Natural killer cell (primary cell): ENCODE measurements around the gene FNBP1L. TPM values are rescaled to one million over a fixed set of nuclear protein-coding genes. Genes with fewer than 3 reads are reported as not detected.

Experiments used
- ATAC-seq, 3 donors: fragments of 150-1000 bp in 2 of 3; fragments of 200-7000 bp in 1 of 3; cut with Tn5 transposase; 1 replicate in 1 of 3; 2 replicates in 2 of 3; pipeline ENCODE4 v1.10.0; 2021; ENCODE audit warnings: mild to moderate bottlenecking in 2 of 3, moderate library complexity in 2 of 3
- DNase-seq, 2 donors: peaks; one replicate each; pipeline versions ENCODE4 v3.0.0 to v3.0.0-alpha.2; 2013 to 2021; ENCODE audit warnings: mixed read lengths in 1 of 2
- H3K27ac ChIP-seq: one replicate; pipeline ENCODE4 v1.5.1; 2013; ENCODE audit warnings: mild to moderate bottlenecking, low read length
- H3K27me3 ChIP-seq: one replicate; pipeline ENCODE4 v1.6.1; 2013; ENCODE audit warnings: low read length; ENCODE audit not compliant: control insufficient read depth, insufficient read depth
- H3K36me3 ChIP-seq: one replicate; pipeline ENCODE4 v1.6.1; 2013; ENCODE audit warnings: low read length; ENCODE audit not compliant: control insufficient read depth, insufficient read depth
- H3K4me1 ChIP-seq: one replicate; pipeline ENCODE4 v1.6.1; 2013; ENCODE audit warnings: low read length; ENCODE audit not compliant: control insufficient read depth, insufficient read depth
- H3K4me3 ChIP-seq: one replicate; pipeline ENCODE4 v1.5.1; 2013; ENCODE audit warnings: low read length
- H3K9me3 ChIP-seq: one replicate; pipeline ENCODE4 v1.6.1; 2013; ENCODE audit warnings: low read length; ENCODE audit not compliant: control insufficient read depth, insufficient read depth
- H3K27ac Mint-ChIP-seq, 2 donors: one replicate each; pipeline ENCODE4 v1.8.0; 2022; ENCODE audit warnings: mild to moderate bottlenecking in 2 of 2, mixed read lengths in 2 of 2, moderate library complexity in 1 of 2
- H3K27me3 Mint-ChIP-seq, 2 donors: one replicate each; pipeline ENCODE4 v1.8.0; 2022; ENCODE audit warnings: low read depth in 2 of 2, mixed read lengths in 2 of 2
- H3K36me3 Mint-ChIP-seq: one replicate; pipeline ENCODE4 v1.8.0; 2022; ENCODE audit warnings: mixed read lengths
- H3K4me1 Mint-ChIP-seq, 2 donors: one replicate each; pipeline ENCODE4 v1.8.0; 2022; ENCODE audit warnings: mixed read lengths in 2 of 2
- H3K4me3 Mint-ChIP-seq: one replicate; pipeline ENCODE4 v1.8.0; 2022; ENCODE audit warnings: mild to moderate bottlenecking, moderate library complexity, mixed read lengths
- H3K9me3 Mint-ChIP-seq, 2 donors: one replicate each; pipeline ENCODE4 v1.8.0; 2022; ENCODE audit warnings: mixed read lengths in 2 of 2
- CTCF ChIP-seq: fragments of 200-600 bp; IDR thresholded peaks from one replicate; pipeline ENCODE4 v1.8.0; 2022; ENCODE audit warnings: antibody characterized with exemption
- WGBS: methylation state at CpG from one replicate; pipeline ENCODE4 v1.1.7; 2013; ENCODE audit warnings: missing lambda C conversion rate; ENCODE audit not compliant: insufficient coverage; 5-methylcytosine and 5-hydroxymethylcytosine counted together
- intact Hi-C: fragments of 100-400 bp; cut with micrococcal nuclease; formaldehyde crosslinking; loops from one replicate; pipeline ENCODE4 v1.14.2; 2022
- total RNA-seq, 4 donors: library from RNA; stranded (reverse); fragments of 120-200 nt in 1 of 4; gene quantifications; one replicate each; pipeline versions ENCODE4 v1.2.3 to v1.2.4, GENCODE V29; 2013 to 2022

Gene FNBP1L
- total RNA-seq, 3 donors from 2014 or later (not counting 1 experiment from before 2014, with no cell fraction given), result 0.33 to 6.7 (median 0.84) TPM

GRCh38 chr1:93526431-93526830 is 78.5 kb downstream of the FNBP1L start:
- TF ChIP-seq CTCF, result no peak
- Mint-ChIP-seq H3K9me3 (no peaks in the 10 kb centered on the region), H3K27ac (no peak overlapping the region), H3K36me3 (no peaks in the 10 kb centered on the region), H3K27me3 (peaks cover 7 to 31% of the 10 kb centered on the region in 2 donors), H3K4me1 (no peaks in the 10 kb centered on the region), H3K4me3 (no peak overlapping the region)
- intact Hi-C loops, result no loop called here
- Histone ChIP-seq H3K27me3 (no peaks in the 10 kb centered on the region), H3K4me1 (no peaks in the 10 kb centered on the region), H3K27ac (no peak overlapping the region), H3K9me3 (no peaks in the 10 kb centered on the region), H3K36me3 (no peaks in the 10 kb centered on the region), H3K4me3 (no peak overlapping the region)
- no peak for ATAC-seq
- no peak for DNase-seq
- WGBS, result 53% methylated on average over 2 of the region's 2 CpGs

- H3K27ac ChIP-seq, result no peak overlapping the region
- H3K27me3 Mint-ChIP-seq, result peaks cover 7 to 36% of the 10 kb centered on the region in 2 donors
- no peak for DNase-seq
- no peak for ATAC-seq
- no peak overlapping the region for H3K4me3 ChIP-seq
- no peaks in the 10 kb centered on the region for H3K9me3 ChIP-seq
- 26% methylated on average over 1 of the region's 1 CpG for WGBS
- H3K4me3 Mint-ChIP-seq, result no peak overlapping the region
- H3K36me3 ChIP-seq, result no peaks in the 10 kb centered on the region
- no peaks in the 10 kb centered on the region for H3K36me3 Mint-ChIP-seq
- H3K9me3 Mint-ChIP-seq, result no peaks in the 10 kb centered on the region
- H3K4me1 ChIP-seq, result no peaks in the 10 kb centered on the region
- no peak for TF ChIP-seq CTCF
- H3K4me1 Mint-ChIP-seq, result no peaks in the 10 kb centered on the region
- no peaks in the 10 kb centered on the region for H3K27me3 ChIP-seq
- intact Hi-C loops, result no loop called here
- no peak overlapping the region for H3K27ac Mint-ChIP-seq
Observed at GRCh38 chr1:93528412-93528811, 80.5 kb downstream of the FNBP1L start.

- Histone ChIP-seq H3K9me3 (no peaks in the 10 kb centered on the region), H3K4me1 (no peaks in the 10 kb centered on the region), H3K27ac (no peak overlapping the region), H3K27me3 (no peaks in the 10 kb centered on the region), H3K4me3 (no peak overlapping the region), H3K36me3 (no peaks in the 10 kb centered on the region)
- Mint-ChIP-seq H3K36me3 (no peaks in the 10 kb centered on the region), H3K4me3 (no peak overlapping the region), H3K27ac (no peak overlapping the region), H3K9me3 (no peaks in the 10 kb centered on the region), H3K27me3 (peaks cover 10 to 34% of the 10 kb centered on the region in 2 donors), H3K4me1 (no peaks in the 10 kb centered on the region)
- ATAC-seq (no peak), DNase-seq (no peak)
- intact Hi-C loops, result no loop called here
- WGBS, result 78% methylated on average over 2 of the region's 2 CpGs
- TF ChIP-seq CTCF, result no peak
Observed at GRCh38 chr1:93531193-93531592, 83.3 kb downstream of the FNBP1L start.

- TF ChIP-seq CTCF, result no peak
- Mint-ChIP-seq H3K36me3 (no peaks in the 10 kb centered on the region), H3K4me3 (no peak overlapping the region), H3K27ac (no peak overlapping the region), H3K4me1 (no peaks in the 10 kb centered on the region), H3K27me3 (peaks cover 10 to 23% of the 10 kb centered on the region in 2 donors), H3K9me3 (no peaks in the 10 kb centered on the region)
- 100% methylated on average over 3 of the region's 3 CpGs for WGBS
- H3K9me3 ChIP-seq, result no peaks in the 10 kb centered on the region
- H3K36me3 ChIP-seq, result no peaks in the 10 kb centered on the region
- no peaks in the 10 kb centered on the region for H3K4me1 ChIP-seq
- no peak overlapping the region for H3K4me3 ChIP-seq
- DNase-seq (no peak), ATAC-seq (no peak)
- no peak overlapping the region for H3K27ac ChIP-seq
- intact Hi-C loops, result no loop called here
- H3K27me3 ChIP-seq, result no peaks in the 10 kb centered on the region
Observed at GRCh38 chr1:93532780-93533378, 85.0 kb downstream of the FNBP1L start.
